RKO (cell line): ENCODE results near the gene USP48.
A peak's percentile ranks its signal among the peaks of the same experiment; 100 is the strongest.
"Not testable (repeated sequence)": the region's sequence is repeated elsewhere in the genome, so short reads cannot be mapped to it uniquely, and the experiment has no call there.

Experiments
- DNase-seq: peaks from one replicate; pipeline ENCODE4 v3.0.0-alpha.2; 2016; ENCODE audit warnings: low spot score

The USP48 gene, protein sequence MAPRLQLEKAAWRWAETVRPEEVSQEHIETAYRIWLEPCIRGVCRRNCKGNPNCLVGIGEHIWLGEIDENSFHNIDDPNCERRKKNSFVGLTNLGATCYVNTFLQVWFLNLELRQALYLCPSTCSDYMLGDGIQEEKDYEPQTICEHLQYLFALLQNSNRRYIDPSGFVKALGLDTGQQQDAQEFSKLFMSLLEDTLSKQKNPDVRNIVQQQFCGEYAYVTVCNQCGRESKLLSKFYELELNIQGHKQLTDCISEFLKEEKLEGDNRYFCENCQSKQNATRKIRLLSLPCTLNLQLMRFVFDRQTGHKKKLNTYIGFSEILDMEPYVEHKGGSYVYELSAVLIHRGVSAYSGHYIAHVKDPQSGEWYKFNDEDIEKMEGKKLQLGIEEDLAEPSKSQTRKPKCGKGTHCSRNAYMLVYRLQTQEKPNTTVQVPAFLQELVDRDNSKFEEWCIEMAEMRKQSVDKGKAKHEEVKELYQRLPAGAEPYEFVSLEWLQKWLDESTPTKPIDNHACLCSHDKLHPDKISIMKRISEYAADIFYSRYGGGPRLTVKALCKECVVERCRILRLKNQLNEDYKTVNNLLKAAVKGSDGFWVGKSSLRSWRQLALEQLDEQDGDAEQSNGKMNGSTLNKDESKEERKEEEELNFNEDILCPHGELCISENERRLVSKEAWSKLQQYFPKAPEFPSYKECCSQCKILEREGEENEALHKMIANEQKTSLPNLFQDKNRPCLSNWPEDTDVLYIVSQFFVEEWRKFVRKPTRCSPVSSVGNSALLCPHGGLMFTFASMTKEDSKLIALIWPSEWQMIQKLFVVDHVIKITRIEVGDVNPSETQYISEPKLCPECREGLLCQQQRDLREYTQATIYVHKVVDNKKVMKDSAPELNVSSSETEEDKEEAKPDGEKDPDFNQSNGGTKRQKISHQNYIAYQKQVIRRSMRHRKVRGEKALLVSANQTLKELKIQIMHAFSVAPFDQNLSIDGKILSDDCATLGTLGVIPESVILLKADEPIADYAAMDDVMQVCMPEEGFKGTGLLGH

DNA sequence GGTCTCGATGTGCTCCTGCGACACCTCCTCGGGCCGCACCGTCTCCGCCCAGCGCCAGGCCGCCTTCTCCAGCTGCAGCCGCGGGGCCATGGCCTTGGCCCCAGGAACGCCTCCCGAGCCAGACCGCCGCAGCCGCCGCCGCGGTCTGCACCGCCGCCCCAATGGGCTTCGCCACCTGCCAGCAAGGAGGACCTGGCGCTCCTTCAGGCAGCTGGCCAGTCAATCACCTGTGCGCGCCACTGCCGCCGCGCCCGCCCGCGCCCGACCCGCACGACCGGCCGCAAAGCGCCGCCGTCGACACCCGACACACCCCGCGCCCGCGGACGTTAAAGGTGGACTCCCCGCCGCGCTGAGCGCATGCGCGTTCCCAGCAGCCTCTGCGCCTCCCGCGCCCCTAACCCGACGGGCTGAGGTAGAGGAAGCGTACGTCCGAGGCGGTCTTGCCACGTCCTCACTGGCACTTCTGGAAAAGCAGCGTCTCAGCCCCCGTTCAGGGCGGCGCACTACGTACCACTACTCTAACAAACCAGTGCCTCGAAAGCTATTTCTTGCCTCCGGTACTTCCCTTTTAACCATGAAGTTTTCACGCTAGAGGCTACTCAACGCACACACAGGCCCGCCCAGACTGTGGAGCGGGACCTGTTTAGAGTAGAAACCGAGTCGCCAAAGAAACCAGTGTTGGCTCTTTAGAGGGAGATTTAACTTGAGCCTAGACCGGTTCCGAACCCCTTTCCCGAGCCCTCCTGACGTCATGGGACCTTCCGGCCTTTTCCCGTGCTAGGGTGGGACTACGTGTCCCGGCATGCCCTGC lies at the start of gene USP48:
USP48 (minus strand) TSS at position 282 of the 811 bp plus-strand sequence; CDS start at position 90, 192 bp downstream.
- DNase-seq, result peak; percentile 95

DNA sequence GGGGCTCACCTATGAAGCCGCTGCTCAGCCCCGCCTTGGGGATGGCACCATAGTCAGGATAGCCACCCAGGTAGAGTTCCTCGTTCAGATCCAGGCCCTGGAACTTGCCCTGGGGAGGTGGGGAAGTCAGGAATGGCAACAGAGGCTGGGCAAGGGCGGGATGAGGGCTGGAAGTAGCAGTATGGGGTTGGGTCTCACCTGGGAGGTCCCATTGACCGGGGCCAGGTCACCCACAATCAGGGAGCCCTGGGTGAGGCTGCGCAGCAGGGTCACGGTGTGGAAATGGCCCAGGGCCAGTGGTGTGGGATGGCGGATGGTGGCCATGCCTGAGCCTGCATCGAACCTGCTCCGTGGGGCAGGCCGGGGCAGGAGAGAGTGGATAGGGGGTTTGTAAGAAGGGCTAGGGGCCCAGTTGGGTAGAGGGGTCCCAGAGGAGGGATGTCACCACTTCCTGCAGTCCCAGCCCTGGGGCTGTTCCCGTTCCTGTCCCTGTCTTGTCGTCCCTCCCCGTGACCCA lies 48.6 kb upstream of the USP48 start:
- DNase-seq, result no peak

DNA sequence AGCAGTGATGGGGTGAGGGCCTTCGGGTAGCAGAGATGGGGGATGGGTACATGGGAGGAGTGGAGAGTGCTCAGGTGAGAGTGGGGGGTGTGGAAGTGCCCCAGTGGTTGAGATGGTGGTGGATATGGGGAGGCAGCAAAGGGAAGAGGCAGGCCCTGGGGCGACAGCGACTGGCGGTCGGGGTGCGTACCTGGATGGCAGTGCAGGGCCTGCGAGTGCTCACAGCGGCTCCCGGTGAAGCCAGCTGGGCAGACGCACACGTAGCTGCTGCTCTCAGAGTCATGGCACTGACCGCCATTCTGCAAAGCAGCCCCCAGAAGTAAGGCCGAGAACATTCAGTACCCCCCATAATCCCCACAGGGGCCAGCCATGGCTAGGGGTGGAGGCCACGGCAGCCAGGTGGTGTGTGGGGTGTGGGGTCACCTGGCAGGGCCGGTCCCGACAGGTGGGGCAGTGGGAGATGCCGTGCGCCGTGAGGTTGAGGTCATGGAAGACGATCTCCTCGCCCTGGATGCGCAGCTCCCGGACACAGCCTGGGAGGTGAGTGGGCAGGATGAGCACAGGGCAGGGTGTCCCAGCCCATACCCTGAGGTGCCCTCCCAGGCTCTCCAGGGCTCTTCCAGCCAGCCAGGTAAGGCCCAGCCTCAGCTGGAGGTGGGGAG lies 48.0 kb upstream of the USP48 start:
- DNase-seq, result no peak

DNA sequence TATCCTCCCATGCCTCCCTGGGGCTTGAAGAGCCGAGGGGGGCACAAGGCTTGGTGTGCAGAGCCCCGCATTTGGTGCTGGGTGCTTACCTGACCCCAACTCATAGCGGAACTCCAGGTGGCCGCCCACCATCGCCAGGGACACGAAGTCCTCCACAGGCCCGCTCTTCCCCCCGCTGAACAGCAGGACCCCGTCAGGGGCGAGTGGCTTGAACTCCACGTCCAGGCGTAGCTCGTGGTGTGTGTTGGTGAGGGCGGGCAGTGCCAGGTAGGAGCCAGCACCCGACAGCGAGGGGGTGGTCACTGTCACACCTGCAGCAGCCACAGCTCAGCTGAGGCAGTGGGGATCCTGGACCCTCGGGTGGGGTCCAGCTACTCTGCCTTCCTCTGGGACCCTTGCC lies 46.3 kb upstream of the USP48 start:
- DNase-seq, result no peak

DNA sequence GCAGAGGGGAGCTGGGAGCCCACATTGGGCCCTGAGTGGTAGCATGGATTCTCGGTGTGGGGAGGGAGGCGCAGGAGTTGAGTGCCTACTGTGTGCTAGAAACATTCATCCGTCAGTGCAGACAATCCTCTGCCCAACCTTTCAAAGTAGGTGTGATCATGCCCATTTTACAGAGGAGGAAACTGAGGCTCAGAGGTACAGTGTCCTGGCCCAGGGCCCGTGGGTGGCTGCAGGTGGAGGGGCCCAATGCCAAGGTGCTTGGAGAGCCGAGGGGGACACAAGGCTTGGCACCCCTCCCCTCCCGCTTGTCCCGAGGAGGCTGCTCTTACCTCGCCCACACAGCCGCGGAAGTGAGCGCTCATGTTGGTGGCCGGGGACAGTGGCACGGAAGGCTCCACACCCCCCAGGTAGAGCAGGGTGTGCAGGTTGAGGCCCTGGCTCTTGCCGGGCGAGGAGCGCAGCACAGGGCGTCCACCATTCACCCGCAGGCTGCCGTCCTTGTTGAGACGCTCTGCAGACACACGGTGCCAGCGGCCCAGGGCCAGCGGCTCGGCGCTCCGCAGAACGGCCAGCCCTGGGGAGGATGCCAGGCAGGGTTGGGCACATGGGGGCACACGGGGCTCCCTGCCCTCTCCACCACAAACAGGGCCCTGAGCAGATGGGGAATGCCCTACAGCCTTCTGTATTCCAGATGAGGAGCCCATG lies 45.7 kb upstream of the USP48 start:
- DNase-seq, result no peak

DNA sequence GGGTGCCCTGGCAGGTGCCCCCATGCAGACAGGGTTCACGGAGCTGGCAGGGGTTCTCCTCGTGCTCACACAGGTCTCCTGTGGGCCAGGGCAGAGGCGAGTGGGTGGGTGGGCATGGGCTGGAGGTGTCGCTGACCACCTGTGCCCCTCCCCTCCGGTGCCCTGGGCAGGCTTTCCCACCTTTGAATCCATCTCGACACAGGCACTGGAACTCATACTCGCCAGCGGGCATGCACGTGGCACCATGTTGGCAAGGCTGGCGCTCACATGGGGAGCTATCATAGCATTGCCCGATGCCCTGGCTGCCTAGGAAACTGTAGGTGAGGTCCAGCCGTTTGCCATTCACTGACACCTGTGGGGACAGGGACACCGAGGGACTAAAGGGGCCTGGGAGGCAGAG lies 45.1 kb upstream of the USP48 start:
- DNase-seq, result no peak

DNA sequence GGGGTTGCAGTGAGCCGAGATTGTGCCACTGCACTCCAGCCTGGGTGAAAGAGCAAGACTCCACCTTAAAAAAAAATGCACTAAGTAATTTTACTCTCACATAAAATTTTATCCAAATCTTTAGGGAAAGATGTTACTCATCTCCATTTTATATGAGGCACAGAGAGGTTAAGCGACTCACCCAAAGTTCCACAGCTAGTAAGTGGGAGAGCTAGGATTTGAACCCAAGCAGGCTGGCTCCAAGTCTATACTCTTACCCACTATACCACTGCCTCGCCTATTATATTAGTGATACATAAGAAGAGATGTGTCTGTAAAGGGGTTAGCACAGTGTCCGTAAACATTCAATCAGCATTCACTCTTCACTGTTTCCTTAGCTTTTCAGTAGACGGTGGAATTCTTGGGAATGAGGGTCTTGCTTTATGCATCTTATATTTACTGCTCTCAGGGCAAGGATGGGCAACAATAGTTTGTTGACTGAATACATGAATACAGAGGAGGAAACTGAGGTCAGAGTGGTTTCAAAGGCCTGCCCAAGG lies 44.3 kb upstream of the USP48 start:
- DNase-seq, result no peak

DNA sequence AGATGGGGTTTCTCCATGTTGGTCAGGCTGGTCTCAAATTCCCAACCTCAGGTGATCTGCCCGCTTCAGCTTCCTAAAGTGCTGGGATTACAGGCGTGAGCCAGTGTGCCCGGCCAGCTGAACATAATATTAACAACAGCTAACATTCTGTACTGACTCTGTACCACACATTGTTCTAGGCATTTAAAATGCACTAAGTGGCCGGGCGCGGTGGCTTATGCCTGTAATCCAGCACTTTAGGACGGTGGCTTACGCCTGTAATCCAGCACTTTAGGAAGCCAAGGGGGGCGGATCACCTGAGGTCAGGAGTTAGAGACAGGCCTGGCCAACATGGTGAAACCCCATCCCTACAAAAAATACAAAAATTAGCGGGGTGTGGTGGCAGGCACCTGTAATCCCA lies 43.7 kb upstream of the USP48 start:
- DNase-seq, result not testable (repeated sequence)

DNA sequence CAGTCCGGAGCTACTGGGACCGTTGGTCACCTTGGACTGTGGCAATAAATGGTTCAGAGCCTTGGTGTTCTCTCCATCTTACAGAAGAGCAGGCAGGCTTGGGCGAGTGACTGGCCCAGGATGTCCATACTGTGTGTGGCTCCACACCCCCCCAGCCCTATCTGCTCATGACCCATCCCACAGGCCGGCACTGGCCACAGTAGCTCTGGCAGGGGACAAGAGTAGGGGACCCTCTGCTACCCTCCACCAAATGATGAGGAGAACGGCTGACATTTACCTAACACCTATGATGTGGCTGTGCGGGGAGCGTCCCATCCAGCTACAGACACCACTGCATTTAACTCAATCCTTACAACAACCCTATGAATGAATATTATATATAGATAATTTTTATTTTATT lies 42.4 kb upstream of the USP48 start:
- no peak for DNase-seq

DNA sequence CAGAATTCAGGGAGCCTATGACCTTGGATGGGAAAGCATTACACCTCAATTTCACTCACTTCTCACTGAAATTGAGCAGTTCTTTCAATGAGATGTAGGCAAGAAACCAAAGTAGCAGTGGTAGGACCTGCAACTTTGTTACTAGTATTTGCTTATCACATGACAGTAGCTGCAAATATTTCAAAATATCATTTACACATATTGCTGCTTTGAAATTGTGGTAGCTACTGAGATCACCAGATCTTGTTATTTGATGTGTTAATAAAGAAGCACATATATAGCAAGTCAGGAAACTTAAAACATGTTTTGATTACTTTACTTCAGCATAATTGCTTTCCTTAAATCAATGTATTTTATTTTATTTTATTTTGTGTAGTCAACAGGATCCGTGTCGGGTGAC lies 42.0 kb upstream of the USP48 start:
- no peak for DNase-seq

DNA sequence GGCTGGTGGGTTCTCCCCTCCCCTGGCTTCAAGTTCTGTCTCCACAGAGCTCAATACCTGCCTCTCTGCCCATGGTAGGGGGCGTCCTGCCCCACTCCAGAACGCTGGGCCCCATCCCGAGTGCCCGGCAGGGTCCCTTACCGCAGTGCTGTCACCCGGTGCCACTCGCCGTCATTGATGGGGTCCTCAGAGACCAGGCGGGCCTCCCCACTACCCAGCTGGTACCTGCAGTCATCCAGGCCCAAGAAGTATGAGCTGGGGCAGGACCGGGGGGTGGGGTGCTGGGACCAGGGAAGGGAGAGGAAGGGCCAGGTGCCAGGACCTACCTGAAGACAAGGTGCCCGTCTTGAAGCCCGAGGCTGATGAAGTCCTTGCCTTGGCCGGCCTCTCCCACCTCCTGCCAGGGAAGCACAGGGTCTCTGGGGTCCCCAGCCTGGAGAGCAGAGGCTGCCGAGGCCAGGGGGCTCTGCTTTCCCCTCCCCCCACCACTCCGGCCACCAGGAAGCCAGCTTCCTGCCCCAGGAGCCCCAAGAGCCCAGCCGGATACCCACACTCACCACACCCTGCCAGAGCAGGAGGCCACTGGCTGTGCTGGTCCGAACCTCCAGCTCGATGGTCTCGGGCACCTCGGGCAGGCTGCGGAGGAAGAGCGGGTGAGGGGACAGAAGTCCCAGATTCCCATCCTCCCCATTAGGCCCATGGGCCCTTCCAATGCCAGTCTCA lies 41.2 kb upstream of the USP48 start:
- DNase-seq, result no peak

DNA sequence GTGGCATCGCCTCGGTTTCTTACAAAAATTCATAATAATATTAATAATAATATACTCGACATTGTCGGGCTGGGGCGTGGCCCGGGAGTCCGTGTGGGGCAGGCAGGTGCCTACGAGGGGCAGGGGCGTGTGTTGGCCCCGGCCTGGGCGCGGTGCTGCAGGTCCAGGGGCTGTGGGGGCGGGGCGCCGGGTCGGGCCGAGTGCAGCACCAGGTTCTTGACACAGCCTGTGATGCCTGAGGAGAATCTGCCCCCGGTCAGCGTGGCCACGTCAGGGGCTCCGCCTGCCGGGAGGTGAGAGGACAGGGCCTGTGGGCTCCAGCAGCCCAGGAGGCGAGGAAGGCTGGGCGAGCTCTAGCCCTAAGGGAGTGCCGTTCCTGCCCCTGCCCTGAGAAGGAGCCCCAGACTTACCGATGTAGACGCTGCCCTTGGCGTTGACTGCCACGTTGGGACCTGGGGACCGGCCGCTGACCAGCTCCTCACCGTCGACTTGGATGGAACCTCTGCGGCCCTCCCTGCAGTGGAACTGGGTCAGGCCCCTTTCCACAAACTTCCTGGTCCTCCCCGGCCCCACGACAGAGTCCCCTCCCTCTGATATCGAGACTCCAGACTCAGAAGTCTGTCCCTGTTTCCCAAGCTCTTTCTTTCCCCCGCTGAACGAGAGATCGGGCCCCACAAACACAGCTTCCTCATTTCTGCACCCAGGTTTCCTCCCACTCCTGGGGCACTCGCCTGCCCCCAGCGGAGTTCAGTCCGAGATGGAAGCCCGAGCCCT lies 40.4 kb upstream of the USP48 start:
- no peak for DNase-seq

DNA sequence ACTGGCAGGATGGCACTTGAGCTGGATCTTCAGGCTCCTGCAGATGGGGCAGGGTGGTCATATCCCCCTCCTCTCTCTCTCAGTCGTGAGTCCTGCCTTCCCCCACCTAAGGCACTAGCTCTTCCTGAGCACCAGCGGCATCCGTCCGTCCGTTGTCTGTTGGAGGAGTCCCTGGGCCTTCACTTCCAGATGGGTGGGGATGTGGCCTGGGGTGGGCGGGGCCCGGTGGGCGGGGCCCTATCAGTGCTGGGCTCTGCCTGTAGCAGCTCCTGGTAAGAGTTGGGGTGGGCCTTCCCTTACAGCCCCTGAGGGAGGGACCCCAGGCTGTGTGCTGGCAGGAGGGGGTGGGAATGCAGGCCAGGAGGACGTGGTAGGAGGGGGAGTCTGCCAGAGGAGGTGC lies 39.4 kb upstream of the USP48 start:
- DNase-seq, result no peak

DNA sequence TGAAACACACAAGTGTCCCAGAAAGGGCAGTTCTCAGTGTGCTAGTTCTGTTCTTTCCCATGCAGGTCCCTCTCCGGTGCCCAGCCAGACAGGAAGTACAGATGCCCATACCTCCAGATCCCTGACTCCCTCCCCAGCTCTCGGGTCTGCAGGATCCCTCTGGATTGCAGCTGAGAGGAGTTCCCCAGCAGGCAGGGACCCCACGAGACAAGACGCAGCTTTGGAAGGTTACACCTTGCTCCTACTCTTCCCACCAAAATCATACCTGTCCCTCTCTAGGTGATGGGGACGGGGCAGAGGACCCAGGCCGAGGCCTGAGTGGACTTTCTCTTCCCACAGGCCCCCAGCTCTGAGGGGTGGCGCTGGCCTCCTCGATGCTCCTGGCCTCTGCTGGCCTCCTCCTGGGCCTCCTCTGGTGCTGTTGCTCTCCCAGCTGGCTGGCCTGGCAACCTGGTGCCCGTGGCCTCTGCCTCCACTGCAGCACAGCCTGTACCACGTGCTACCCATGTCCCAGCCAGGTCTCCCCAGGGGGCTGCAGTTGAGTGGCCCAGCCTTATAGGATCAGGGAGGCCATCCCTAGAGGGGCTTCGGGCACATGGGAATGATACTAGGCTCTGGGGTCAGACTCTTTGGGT lies 38.6 kb upstream of the USP48 start:
- no peak for DNase-seq

DNA sequence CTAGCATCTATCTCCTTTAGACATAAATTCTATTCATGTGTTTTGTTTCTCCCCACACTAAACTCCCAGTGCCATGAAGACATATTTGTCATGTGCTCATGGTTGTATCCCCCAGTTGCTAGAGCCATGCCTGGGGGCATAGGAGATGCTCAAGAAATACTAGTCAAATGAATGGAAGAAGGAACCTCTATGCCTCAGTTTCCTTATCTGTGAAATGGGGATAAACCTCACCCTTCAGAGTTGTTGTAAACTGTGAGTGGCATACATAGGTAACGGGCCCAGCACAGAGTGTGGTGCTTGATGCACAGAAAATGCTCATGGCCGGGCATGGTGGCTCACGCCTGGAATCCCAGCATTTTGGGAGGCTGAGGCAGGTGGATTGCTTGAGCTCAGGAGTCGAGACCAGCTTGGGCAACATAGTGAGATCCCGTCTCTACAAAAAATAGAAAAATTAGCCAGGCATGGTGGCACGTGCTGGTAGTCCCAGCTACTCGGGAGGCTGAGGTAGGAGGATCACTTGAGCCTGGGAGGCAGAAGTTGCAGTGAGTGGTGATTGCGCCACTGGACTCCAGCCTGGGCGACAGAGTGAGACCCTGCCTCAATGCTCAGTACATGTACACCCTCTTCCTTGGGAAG lies 37.8 kb upstream of the USP48 start:
- DNase-seq, result no peak

DNA sequence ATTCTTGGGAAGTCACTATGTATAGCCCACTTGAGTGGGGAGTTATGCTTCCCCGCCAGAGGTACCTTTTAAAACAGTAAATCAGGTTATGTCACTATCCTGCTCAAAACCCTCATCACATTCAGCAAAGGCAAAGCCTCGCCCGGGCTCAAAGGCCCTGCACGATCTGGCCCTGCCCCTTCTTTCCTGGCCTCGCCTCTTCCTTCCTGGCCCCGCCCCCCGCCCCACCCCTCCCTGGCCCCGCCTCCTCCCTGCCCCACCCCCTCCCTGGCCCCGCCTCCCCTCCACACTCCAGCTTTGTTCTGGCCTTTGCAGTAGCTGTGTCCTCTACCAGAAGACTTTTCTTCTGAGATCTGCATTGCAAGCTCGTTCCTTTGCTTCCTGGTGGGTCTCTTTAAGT lies 35.7 kb upstream of the USP48 start:
- peak; percentile 59 for DNase-seq

DNA sequence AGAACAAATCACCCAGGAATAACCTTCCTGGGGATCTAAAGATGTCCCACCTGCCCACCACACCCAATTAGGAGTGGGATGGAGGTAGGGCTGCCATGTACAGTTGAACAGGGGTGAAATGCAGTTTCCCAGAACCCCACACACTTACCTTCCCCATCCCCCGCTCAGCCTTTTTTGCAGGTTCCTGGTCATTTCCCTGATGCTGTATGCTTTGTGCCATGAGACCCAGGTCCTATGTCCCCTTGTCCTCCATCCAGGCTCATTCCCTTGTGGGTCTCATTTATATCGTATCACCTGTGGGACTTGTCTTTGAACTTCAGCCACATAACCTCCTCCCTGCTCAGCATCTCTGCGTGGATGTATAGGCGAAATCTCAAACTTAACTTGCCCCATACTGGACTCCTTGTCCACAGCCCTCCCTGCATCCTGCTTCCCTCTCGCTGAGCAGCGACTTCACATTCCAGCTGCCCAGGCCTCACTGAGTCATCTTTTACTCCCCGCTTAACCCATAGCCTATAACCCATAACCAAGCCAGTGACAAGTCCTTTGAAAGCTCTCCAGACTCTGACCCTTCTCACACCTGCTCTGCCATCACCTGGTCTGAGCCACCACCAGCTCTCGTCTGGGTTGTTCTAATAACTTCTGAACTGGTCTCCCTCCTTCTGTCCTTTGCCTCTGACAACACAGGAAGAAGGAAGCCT lies 33.8 kb upstream of the USP48 start:
- peak; percentile 52 for DNase-seq
